Type B pancreatic cell (in vitro differentiated cells): Measurements from ENCODE around the gene ADAT3. TPM values are rescaled to one million over a fixed set of nuclear protein-coding genes. Genes with fewer than 3 reads are reported as not detected.

Experiments
- DNase-seq: peaks from one replicate; pipeline ENCODE4 v3.0.0; 2021; ENCODE audit warnings: mixed read lengths; ENCODE audit not compliant: unreplicated experiment; ENCODE audit errors: extremely low spot score
- H3K27ac Mint-ChIP-seq: 2 replicates; pipeline ENCODE4 v1.8.0; 2021; ENCODE audit warnings: mild to moderate bottlenecking, mixed read lengths
- H3K27me3 Mint-ChIP-seq: 2 replicates; pipeline ENCODE4 v1.8.0; 2021; ENCODE audit warnings: mixed read lengths
- H3K36me3 Mint-ChIP-seq: 2 replicates; pipeline ENCODE4 v1.8.0; 2021; ENCODE audit warnings: mixed read lengths
- H3K4me1 Mint-ChIP-seq: one replicate; pipeline ENCODE4 v1.8.0; 2021; ENCODE audit warnings: mixed read lengths; ENCODE audit not compliant: unreplicated experiment
- H3K4me3 Mint-ChIP-seq: 2 replicates; pipeline ENCODE4 v1.8.0; 2021; ENCODE audit warnings: mild to moderate bottlenecking, mixed read lengths
- H3K9me3 Mint-ChIP-seq: 2 replicates; pipeline ENCODE4 v1.8.0; 2021; ENCODE audit warnings: mixed read lengths
- total RNA-seq: library from RNA; stranded (reverse); gene quantifications from 2 replicates; pipeline ENCODE4 v1.2.1, GENCODE V29; 2021; ENCODE audit warnings: low replicate concordance
- TF ChIP-seq, protein P1 (sequence below): fragments of 200-600 bp; sonication (generic); conservative IDR thresholded peaks from 2 replicates; pipeline ENCODE4 v1.5.0; 2021; ENCODE audit warnings: antibody characterized with exemption, mild to moderate bottlenecking

Gene ADAT3
- total RNA-seq, 1 donor from 2014 or later, result 12.1 TPM

- TF ChIP-seq, protein P1, sequence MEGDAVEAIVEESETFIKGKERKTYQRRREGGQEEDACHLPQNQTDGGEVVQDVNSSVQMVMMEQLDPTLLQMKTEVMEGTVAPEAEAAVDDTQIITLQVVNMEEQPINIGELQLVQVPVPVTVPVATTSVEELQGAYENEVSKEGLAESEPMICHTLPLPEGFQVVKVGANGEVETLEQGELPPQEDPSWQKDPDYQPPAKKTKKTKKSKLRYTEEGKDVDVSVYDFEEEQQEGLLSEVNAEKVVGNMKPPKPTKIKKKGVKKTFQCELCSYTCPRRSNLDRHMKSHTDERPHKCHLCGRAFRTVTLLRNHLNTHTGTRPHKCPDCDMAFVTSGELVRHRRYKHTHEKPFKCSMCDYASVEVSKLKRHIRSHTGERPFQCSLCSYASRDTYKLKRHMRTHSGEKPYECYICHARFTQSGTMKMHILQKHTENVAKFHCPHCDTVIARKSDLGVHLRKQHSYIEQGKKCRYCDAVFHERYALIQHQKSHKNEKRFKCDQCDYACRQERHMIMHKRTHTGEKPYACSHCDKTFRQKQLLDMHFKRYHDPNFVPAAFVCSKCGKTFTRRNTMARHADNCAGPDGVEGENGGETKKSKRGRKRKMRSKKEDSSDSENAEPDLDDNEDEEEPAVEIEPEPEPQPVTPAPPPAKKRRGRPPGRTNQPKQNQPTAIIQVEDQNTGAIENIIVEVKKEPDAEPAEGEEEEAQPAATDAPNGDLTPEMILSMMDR, result no peak
- no peak overlapping the region for H3K4me3 Mint-ChIP-seq
- no peak overlapping the region for H3K27ac Mint-ChIP-seq
- peaks cover 6% of the 10 kb centered on the region for H3K4me1 Mint-ChIP-seq
- H3K36me3 Mint-ChIP-seq, result peaks cover 5% of the 10 kb centered on the region
- DNase-seq, result no peak
- no peaks in the 10 kb centered on the region for H3K9me3 Mint-ChIP-seq
- H3K27me3 Mint-ChIP-seq, result no peaks in the 10 kb centered on the region
Measured at GRCh38 chr19:1924320-1924961, 19.2 kb downstream of the ADAT3 start.

DNA sequence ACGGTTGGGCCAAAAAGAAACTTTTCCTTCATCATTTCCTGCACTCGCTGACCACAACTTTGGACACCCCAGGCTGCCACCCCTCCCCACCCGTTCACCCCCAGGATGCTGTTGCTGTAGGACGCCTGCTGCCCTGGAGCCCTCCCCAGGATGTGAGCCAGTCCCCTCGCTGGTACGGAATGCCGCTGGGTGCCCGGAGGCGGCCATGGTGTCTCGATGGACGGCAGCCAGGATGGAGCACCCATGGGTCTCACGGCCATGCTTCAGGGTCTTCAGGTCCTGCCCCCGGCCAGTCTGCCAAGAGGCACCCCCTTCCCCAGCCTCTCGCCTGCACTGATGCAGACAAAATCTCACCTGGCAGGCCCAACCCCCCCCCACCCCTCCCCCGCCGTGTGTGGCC is 20.3 kb downstream of the ADAT3 start:
- Mint-ChIP-seq H3K9me3 (no peaks in the 10 kb centered on the region), H3K4me3 (no peak overlapping the region), H3K27ac (no peak overlapping the region), H3K4me1 (peaks cover 6% of the 10 kb centered on the region), H3K36me3 (peaks cover 5% of the 10 kb centered on the region), H3K27me3 (no peaks in the 10 kb centered on the region)
- no peak for DNase-seq
- TF ChIP-seq, protein P1, result no peak

DNA sequence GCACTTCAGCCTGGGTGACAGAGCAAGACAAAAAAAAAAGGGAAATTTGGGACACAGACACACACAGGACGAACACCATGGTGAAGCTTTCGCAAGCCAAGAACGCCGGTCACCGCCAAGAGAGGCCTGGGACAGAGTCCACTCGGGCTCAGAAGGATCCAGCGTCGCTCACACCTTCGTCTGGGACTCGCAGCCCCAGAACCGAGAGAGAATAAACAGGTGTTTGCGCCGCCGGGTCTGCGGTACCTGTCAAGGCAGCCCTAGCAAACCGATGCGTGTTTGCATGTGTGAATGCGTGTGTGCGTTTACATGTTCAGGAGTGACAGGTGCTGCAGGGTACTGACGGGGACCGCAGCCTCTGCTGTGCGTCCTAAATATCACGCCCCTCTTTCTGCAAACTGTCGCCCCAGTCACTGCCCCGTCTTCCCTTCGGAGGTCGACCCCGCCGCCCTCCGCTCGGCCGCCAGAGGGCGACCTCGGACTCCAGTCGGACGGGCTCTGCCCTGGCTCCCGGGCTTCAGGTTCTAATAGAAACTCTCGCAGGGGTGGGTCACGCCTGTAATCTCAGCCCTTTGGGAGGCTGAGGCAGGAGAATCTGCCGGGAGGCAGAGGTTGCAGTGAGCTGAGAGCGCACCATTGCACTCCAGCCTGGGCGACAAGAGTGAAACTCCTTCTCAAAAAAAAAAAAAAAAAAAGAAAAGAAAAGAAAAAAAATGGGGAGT is 24.0 kb downstream of the ADAT3 start:
- H3K4me1 Mint-ChIP-seq, result peaks cover 6% of the 10 kb centered on the region
- H3K27me3 Mint-ChIP-seq, result no peaks in the 10 kb centered on the region
- peak; percentile 85 for DNase-seq
- peak overlapping the region; percentile 72 for H3K27ac Mint-ChIP-seq
- H3K36me3 Mint-ChIP-seq, result peaks cover 5% of the 10 kb centered on the region
- H3K4me3 Mint-ChIP-seq, result peak overlapping the region; percentile 77
- no peaks in the 10 kb centered on the region for H3K9me3 Mint-ChIP-seq
- TF ChIP-seq, protein P1, result peak; percentile 94

DNA sequence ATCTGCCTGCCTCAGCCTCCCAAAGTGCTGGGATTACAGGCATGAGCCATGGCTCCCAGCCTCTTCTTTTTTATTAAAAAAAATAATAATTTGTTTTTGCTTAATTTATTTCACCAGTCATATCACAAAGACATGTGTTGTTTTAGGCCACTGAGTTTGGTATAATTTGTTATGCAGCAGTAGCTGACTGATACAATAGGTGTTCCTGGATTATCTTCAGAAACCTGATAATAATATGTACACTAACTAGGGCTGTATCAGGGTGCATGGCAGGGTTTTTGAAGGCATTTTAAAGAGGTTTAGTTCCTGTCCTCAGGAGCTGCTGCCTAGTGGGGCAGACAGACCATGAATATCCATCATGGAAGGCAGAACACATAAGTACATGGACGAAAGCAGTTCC is 26.2 kb downstream of the ADAT3 start:
- Mint-ChIP-seq H3K27me3 (no peaks in the 10 kb centered on the region), H3K4me1 (peaks cover 6% of the 10 kb centered on the region), H3K36me3 (peaks cover 5% of the 10 kb centered on the region), H3K4me3 (peak overlapping the region; percentile 36), H3K9me3 (no peaks in the 10 kb centered on the region), H3K27ac (peak overlapping the region; percentile 34)
- DNase-seq, result no peak
- TF ChIP-seq, protein P1, result no peak

DNA sequence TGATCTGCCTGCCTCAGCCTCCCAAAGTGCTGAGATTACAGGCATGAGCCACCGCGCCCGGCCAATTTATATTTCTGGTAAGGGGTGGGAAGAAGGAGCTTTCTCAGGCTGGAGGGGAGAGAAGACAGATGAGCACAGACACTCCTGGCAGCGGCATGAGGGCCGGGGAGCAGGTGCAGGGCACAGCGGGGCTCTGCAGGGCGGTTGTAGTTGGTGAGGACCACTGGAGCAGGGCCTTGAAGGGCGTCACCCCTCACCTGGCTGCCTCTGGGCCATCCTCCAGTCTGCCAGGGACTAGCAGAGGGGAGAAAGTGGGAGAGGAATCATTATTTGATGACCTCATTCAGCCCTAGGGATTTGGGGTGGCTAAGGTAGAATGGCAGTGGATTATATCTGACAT is 27.2 kb downstream of the ADAT3 start:
- H3K27me3 Mint-ChIP-seq, result no peaks in the 10 kb centered on the region
- H3K4me3 Mint-ChIP-seq, result no peak overlapping the region
- H3K4me1 Mint-ChIP-seq, result peaks cover 6% of the 10 kb centered on the region
- H3K36me3 Mint-ChIP-seq, result peaks cover 5% of the 10 kb centered on the region
- no peak for DNase-seq
- no peaks in the 10 kb centered on the region for H3K9me3 Mint-ChIP-seq
- H3K27ac Mint-ChIP-seq, result no peak overlapping the region
- TF ChIP-seq, protein P1, result no peak
